SW 1271 (cell line): Measurements from ENCODE around the gene CCDC38.
"Not testable (repeated sequence)": the region's sequence is repeated elsewhere in the genome, so short reads cannot be mapped to it uniquely, and the experiment has no call there.

ENCODE experiments used
- DNase-seq, 2 experiments: peaks; one replicate each; lab custom pipeline; 2025; lab: John Stamatoyannopoulos, UW

Gene CCDC38

DNA sequence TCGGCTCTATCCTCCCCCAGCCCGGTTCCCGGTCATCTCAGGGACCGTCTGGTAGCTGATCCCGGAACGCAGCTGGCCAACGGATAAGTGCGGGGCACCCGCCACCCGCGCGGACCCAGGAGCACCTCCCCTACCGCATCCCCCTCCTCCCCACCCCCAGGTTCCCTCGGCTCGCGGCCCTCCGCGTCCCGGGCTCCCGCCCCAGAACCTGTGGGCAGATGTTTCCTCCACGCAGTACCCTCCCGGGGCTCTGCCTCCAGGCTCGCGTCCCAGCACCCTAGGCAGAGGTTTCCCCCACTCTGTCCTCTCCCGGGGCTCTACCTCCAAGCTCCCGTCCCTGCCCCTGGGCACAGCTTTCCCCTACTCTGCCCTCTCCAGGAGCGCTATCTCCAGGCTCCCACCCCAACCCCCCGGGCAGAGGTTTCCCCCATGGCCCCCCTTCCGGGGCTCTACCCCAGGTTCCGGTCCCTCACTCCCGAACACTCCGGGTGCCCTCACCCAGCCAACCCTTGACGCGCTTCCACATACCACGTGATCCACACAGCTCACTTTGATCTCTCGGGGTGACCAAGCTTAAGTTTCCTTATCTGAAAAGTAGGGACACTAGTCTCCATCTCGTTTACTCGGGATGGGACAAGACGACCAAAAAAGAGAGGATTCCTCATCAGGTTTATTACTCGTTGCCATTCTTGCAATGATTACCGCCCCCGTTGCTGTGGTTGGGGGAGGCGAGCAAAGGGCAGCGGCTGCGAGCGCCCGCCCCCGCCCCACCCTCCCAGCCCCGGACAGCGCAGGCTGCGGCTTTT lies at the start of gene CCDC38:
CCDC38 (minus strand) TSS at position 91 of the 806 bp plus-strand sequence. CDS start 6,105 bp downstream, outside the sequence.
- peak; percentile 70 to 91 for DNase-seq

DNA sequence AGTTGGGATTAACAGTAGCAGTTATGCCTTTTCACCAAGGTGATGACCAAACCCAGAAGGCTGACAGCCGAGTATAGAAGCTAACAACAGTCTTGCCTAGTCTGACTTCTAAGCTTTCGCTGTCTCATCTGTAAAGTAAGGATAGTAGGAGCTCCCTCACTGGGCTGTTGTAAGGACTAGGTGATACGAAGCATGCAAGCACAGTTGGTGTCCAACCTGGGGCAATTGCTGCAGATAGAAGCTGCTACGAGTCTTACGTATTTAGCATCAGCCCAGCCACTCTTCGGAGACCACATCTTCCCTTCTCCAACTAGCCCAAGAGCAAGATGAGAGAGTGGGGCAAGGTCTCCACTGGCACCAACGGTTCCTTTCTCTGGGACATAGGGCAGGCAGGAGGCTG lies 47.7 kb upstream of the CCDC38 start:
- no peak for DNase-seq

DNA sequence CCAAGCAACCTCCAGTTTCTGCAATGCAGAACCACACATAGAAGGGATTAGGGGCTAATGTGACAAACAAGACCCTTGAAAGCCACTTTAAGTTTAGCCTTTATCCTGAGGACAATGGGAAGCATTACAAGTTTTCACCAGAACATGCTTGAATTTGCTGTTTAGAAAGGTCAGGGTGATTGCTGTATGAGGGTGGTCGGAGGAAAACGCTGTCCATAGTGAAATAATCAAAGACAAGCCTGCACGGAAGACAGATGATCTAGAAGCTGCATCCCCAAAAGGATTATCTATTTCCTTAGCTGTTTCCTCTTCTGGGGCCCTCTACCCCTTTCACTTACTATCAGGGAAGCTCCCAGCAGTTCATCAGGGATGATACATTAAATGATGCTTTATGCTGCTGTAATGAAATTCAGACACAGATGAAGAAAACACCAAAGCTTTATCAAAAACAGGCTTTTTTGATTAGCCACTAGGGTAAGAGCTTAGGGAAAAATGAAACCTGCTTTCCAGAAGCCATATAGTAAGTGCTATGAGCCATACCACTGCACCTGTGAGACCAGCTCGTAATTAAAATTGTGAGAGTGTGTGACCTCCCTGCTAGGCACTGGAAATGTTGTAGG lies 47.2 kb upstream of the CCDC38 start:
- DNase-seq, result no peak

DNA sequence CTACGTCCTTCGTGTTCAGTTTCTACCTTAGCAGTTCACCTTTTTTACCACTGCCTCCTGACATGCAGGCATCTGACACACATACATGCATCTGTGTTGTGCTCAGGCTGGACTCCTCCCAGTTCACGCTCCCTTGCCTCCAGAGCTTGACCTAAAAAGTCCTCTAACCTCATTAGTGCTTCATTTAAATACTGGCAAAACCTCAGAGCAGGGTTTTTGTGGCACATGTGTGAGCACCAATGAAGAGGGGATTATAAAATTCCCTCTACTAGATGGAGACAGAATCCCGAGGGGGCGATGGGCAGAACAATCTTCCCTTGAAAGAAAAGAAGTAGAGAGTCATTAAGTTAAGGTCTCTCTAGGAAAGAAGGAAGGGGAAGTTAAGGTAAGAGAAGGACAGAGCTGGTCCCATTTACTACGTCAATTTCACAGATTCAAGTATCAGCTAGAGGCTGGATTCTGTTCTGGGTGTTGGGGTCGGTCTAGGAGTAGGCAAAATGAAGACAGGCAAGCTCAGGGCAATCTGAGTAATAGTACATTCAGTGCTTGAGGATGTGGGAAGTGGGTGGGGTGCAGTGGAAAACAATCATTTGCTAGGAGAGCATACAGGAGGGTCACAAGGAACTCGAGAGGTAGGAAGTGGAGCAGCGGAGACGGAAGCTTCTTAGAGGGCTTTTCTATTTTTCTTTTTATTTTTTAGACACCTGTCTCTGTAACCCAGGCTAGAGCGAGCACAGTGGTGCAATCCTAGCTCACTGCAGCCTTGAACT lies 46.3 kb upstream of the CCDC38 start:
- no peak for DNase-seq

DNA sequence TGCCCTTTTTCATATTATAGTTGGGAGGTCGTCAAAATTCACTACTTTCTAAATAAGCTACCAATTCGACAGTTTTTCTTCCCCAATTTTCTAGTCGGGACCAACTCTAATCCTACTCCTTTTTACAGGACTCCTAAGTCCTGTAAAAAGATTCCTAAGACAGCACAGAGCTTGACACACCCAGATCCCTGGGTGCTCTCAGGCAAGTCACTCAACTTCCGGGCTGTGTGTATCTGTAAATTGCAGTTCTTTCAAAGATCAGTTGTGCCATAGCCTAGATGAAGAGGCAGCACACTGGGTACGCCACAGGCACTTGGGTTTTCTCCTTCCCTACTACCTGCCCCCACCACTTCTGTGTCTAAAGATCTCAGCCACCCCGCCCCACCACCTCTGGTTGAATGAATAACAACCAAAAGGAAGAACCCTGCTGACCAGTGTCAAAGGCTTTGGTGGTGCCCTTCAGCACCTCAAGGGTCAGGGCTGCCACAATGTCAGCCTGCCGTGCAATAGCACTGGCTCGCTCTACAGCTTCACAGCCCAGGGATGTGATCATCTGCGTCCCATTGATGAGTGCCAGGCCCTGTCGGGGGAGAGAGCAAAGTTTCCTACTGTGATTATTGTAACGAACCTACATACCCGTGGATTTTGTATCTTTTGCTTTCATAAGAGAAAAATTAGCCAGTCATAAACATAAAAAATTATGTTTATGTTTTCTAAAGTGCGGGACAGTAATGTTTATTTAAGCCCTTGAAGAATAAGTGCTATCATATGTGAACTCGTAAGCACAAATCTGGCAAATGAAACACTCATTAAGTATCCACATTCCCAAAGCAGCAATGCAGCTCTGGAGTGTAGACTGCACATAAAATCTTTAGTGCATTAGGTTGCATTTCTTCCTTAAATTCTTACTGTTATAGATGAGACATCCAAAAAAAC lies 44.5 kb upstream of the CCDC38 start:
- no peak for DNase-seq

DNA sequence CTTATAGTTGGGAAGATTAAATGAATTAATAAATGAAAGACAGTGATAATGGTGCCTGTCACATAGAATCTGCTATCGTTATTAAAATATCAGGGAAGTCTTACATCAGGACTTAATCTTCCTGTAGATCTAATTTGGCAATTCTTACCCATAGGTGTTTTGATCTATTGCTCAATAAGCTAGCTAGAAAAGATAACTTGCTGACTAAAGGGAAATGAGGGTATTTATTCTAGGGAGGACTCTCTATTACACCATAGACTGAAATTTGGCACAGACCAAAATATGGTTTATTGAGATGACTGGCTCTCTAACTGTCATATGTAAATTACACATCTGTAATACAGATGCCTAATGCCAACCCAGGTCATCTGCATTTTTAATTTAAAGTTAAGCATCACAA lies 42.3 kb upstream of the CCDC38 start:
- no peak for DNase-seq

DNA sequence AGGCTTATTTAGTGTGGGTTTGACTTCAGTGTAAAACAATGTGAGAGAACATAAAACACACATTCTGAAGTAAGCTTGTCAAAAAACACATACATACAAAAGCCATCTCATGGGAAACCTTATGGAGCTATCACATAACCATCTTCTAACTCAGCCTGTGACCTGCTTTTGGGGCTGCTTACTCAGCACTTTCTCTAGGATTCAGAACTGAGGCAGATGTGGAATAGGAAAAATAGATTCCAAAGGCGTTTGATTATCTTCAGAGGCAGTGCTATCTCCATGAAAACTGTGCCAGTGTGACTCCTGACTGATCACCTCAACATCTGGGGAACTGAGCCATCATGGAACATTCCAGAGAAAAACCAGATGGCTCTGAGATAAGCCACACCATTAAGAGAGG lies 40.2 kb upstream of the CCDC38 start:
- no peak for DNase-seq

DNA sequence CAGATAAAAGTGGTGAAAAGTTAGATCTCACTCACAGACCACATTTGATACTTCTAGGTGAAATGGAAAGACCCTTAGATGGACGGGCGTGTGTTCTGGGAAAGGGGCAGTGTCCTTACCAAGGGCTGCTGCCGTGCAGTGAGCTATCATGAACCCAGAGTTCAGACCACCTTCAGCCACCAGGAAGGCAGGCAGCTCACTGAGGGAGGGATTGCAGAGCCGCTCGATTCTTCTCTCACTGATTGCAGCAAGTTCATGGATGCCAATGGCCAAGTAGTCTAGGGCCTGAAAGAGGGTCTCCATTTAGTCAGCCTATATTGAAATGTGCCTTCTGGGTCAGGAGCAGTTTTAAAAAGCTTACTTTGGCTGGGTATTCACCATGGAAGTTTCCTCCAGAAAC lies 38.0 kb upstream of the CCDC38 start:
- DNase-seq, result no peak

DNA sequence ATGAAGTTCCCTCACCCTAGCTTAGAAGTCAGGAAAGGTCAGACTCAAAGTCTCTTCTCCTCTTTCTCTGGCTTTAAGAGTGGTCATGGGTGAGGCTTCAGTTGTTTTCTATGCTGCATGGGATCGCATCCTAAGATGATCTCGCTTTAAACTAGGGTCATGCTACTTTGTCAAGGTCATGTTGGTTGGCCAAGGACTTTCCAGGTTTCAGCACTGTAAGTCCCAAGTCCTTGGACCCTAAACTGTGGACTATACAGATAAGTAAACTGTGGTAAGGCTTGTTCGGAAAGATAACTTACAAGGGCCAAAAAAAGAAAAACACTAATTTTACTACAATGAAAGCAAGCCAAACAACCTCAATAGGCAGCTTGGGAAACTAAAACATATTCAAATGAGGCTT lies 36.4 kb upstream of the CCDC38 start:
- no peak for DNase-seq

DNA sequence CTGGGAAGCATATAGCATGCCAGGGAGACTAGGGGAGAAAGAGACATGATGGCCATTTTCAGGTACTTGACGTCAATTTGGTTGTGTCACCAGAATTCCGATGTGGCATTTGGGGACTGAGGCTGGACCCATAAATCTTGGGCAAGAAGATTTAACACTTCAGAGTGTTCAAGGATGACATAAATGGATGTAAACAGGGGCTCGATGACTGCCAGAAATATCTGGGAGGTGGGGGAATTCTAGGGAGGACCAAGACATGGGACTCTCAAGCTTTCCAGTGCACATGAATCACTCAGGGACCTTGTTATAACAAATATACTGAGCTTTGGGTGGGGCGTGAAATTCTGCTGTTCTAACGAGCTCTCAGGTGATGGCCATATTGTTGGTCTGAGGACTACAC lies 35.9 kb upstream of the CCDC38 start:
- DNase-seq, result no peak

DNA sequence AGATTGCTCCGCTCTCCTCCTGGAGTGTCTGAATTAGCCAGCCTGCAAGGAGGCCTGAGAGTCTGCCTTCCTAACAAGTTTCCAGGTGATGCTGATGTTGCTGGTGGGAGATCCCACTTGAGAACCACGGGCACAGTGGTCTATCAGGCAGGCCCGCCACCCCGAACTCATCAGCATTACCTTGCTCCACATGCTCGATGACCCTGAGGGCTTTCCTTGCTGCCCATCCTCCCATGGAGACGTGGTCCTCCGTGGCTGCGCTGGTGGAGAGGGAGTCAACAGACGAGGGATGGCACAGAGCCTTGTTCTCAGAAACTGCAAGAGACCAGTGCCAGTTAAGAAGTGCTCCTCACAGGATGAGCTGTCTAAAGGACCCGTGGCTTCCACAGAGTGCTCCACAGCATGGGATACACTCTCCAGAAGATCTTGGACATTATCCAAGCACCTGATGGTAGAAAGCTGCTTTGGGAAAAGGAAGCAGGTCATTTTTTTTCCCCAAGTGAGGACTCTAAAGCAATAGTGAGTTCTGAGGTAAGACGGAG lies 35.4 kb upstream of the CCDC38 start:
- DNase-seq, result no peak

DNA sequence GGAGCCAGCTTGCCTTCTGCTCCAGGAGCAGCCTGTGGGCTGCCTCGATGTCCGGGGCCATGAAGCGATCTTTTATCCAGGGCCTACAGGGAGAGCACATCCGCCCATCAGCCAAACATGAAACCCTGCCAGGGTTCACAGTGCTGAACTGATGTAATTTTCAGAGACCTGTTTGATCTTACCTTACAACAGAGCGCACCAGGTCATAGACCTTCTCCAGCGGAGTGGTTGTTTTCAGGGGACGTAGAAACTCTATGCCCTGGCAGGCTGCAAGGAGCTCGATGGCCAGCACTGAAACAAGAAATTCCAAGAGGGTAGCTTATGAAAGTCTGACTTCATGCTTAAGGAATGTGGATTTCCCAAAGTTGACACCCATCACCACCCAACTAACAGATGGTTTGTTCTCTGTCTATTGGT lies 34.0 kb upstream of the CCDC38 start:
- peak in 1 of 2 experiments; percentile 5 for DNase-seq

DNA sequence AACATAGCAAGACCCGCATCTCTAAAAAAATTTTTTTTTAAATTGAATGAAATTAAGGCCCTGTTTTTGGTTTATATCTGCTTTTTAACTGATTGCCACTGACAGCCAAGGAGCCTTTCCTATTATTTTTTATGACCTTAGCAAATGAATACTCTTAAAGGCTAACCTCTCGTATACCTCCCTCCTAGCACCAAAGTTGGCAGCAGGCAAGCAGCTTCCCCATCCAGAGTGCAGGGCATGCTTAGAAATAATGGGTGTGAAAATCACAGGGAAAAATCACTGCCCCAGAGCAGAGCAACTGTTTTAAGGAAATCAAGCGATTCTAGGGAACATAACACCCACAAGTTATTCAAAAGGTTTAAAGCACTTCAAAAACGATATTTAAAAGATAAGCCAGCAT lies 33.1 kb upstream of the CCDC38 start:
- no peak for DNase-seq

DNA sequence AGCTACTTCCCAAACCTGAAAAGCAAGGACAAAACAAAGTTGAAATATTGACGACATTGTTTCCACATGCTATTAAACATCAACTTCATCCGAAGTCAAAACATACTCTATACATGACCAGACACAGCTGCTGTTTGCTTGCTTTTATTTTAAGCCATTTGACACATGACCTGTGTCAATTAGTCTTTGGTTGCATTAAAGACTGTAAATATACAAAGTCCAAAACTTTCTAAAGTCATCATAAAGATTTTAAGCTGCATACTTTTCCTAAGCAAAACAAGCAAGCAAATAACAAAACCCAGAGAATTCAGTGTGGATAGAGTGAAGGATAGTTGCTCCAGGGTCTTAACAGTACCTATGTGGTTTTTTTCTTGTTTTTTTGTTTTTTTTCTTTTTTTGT lies 31.9 kb upstream of the CCDC38 start:
- DNase-seq, result no peak

DNA sequence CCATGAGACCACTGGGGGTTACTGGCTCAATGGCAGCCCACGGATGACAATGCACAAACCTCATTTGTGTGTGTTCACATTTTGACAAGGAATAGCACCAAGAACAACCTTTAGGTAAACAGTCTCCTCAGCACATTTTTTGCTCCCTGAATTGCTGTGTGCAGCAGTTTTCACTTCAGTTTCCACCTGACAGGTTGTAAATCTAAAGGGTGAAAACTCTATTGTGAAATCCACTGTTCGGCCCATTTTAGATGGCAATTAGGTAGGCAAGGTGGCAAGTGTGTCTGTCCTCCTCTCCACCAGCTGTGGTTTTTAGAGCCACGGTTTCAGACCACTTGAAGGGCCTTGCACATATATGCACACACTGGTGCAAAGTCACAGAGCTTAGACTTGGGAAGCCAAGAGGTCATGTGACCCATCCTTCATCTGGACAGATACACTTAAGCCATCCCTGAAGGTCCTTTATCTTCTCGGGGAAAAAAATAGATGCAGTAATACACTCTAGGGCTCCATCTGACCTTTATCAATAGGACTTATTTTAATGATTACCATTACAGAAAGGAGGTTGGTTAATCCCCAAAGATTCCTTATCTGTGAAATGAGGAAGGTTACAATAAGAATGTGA lies 30.5 kb upstream of the CCDC38 start:
- DNase-seq, result no peak

DNA sequence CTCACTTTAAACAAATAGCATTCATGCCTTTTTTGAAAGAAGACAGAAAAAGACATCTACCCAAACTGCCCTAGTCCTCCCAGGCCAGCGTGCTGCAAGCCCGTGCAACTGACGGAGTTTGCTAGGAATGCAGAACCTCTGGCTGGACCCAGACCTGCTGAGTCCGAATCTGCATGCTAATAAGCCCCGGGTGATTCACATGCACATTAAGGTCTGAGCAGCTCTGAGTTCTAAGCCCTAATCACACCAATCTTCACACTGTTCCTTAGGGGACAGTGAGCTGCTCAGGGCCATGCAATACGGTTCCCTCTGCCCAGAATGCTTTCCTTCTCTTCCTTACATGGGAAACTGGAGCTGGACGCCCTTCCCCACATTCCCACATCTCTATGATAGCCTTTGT lies 28.5 kb upstream of the CCDC38 start:
- DNase-seq, result no peak

DNA sequence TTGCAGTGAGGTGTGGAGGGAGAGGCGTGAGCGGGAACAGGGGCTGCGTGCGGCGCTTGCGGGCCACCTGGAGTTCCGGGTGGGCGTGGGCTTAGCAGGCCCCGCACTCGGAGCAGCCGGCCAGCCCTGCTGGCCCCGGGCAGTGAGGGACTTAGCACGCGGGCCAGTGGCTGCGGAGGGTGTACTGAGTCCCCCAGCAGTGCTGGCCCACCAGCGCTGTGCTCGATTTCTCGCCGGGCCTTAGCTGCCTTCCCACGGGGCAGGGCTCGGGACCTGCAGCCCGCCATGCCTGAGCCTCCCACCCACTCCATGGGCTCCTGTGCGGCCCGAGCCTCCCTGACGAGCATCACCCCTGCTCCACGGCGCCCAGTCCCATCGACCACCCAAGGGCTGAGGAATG lies 26.7 kb upstream of the CCDC38 start:
- not testable (repeated sequence) for DNase-seq

DNA sequence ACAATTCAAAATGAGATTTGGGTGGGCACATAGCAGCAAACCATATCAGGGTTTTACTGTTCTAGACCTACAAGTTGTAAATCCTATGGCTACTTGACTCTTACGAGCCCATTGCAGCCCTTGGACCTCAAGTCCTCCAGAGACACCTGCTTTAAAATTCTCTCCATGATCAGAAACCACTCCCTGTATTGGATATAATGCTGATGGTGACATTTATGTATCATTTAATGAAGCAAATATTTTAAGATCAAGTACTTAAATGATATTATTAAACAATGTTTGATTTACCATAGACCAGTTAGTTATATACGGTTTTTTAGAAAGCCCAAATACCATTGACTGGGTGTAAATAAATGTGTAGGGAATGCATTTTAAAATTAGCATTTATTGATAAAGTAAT lies 24.9 kb upstream of the CCDC38 start:
- DNase-seq, result no peak

DNA sequence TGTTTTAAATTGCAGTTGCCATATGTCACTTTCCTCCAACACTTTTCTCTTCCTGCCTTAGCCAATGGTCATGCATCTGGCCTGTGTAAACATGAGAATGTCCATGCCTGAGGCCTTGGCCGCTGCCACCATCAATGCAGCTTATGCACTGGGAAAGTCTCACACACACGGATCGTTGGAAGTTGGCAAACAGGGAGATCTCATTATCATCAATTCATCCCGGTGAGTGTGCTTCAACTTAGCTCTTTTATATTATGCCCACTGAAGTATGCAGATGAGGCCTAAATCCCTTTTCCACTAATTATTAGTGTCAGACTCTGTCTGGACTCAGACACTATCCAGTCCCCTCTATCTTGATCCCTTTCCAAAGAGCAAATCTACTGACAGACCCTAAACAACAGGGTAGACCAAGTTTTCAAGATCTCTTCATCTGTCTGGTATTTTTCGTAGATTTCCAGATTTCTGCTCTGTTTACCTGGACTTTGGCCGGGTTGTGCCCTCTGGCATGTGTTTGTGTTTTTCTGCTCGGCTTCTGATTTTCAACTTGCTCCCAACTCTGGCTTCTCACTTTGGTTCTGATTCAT lies 24.0 kb upstream of the CCDC38 start:
- no peak for DNase-seq

DNA sequence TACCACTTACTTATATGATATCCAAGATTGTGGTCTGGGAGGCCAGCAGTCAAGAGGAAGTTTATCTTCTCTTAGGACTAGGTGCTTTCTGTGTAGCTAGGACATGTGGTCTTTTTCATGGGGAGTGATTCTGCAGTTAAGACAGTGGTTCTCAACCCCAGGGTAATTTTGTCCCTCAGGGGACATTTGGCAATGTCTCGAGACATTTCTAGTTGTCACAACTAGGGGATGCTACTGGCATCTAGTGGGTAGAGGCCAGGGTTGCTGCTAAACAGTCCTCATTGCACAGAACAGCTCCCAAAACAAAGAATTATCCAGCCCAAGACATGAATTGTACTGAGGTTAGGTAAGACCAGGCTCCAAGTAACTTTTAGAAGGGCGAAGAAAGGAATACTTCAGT lies 20.7 kb upstream of the CCDC38 start:
- peak in 1 of 2 experiments; percentile 5 for DNase-seq

DNA sequence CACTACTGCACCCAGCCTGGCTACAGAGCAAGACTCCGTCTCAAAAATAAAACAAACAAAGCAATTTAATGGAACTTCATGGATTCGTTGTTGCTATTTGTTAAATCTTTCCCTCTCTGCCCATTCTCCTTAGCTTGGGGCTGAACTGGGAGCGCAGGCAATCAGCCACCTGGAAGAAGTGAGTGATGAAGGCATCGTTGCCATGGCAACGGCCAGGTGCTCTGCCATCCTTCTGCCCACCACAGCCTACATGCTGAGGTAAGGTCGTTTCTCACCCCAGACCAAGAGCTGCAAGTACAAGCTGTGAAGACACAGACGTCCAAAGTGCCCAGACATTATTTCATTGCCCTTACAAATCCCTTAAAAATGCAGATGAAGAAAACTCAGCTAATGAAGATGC lies 19.8 kb upstream of the CCDC38 start:
- no peak for DNase-seq
